Hepatocyte (in vitro differentiated cells): Measurements from ENCODE around the gene FAM72A. TPM values are rescaled to one million over a fixed set of nuclear protein-coding genes. Genes with fewer than 3 reads are reported as not detected.
"Not testable (repeated sequence)": the region's sequence is repeated elsewhere in the genome, so short reads cannot be mapped to it uniquely, and the experiment has no call there.

ENCODE experiments used
- DNase-seq: peaks from one replicate; pipeline ENCODE4 v3.0.0-alpha.2; 2016; ENCODE audit warnings: low spot score
- H2AFZ ChIP-seq: fragments of 200-600 bp; sonication (generic); 2 replicates; pipeline ENCODE4 v1.6.0; 2016; ENCODE audit warnings: antibody characterized with exemption, mild to moderate bottlenecking
- H3K27ac ChIP-seq: fragments of 200-600 bp; sonication (generic); 2 replicates; pipeline ENCODE4 v1.5.1; 2016; ENCODE audit warnings: mild to moderate bottlenecking
- H3K27me3 ChIP-seq: fragments of 200-600 bp; sonication (generic); 2 replicates; pipeline ENCODE4 v1.6.1; 2016
- H3K36me3 ChIP-seq: fragments of 200-600 bp; sonication (generic); replicated peaks from 2 replicates; pipeline ENCODE4 v1.5.1; 2016; ENCODE audit warnings: low read depth; ENCODE audit not compliant: insufficient read depth
- H3K4me1 ChIP-seq: fragments of 200-600 bp; sonication (generic); 2 replicates; pipeline ENCODE4 v1.5.1; 2016; ENCODE audit warnings: mild to moderate bottlenecking, moderate library complexity; ENCODE audit not compliant: insufficient read depth
- H3K4me2 ChIP-seq: fragments of 200-600 bp; sonication (generic); 2 replicates; pipeline ENCODE4 v1.6.0; 2016
- H3K4me3 ChIP-seq: fragments of 200-600 bp; sonication (generic); 2 replicates; pipeline ENCODE4 v1.5.1; 2016; ENCODE audit warnings: mild to moderate bottlenecking
- H3K79me2 ChIP-seq: fragments of 200-600 bp; sonication (generic); 2 replicates; pipeline ENCODE4 v1.6.0; 2017; ENCODE audit warnings: mild to moderate bottlenecking
- H3K9me2 ChIP-seq: fragments of 200-600 bp; sonication (generic); replicated peaks from 2 replicates; pipeline ENCODE4 v1.6.0; 2017; ENCODE audit warnings: mild to moderate bottlenecking; ENCODE audit not compliant: insufficient read depth
- H3K9me3 ChIP-seq: fragments of 200-600 bp; sonication (generic); 2 replicates; pipeline ENCODE4 v1.5.1; 2016; ENCODE audit warnings: low read depth, mild to moderate bottlenecking
- H4K20me1 ChIP-seq: fragments of 200-600 bp; sonication (generic); 2 replicates; pipeline ENCODE4 v1.6.0; 2016; ENCODE audit warnings: mild to moderate bottlenecking; ENCODE audit not compliant: insufficient read depth, poor library complexity, severe bottlenecking
- WGBS: methylation state at CpG from one replicate; pipeline ENCODE4 v1.1.6; 2016; ENCODE audit warnings: low lambda C conversion rate; ENCODE audit errors: missing lambda C conversion rate; 5-methylcytosine and 5-hydroxymethylcytosine counted together
- polyA plus RNA-seq: library from polyadenylated mRNA; unstranded; fragments of >200 nt; fragmentation: Nextera tagmentation; extraction: Ambion mirVana; gene quantifications from 2 replicates; pipeline ENCODE4 v1.2.1, GENCODE V29; 2016
- total RNA-seq: library from RNA; depleted of rRNA; stranded (reverse); fragments of >200 nt; gene quantifications from 2 replicates; pipeline ENCODE4 v1.2.3, GENCODE V29; 2014

FAM72A gene
- total RNA-seq (0.83 and 0.92 TPM in 2 replicates), polyA plus RNA-seq (1.8 and 4.2 TPM in 2 replicates)

GRCh38 chr1:206202789-206203363 is at the start of gene FAM72A:
TSS of gene FAM72A (minus strand) at chr1:206202839. CDS start at chr1:206202025, 814 bp downstream.
- H4K20me1 ChIP-seq, H3K9me2 ChIP-seq, H3K79me2 ChIP-seq, H2AFZ ChIP-seq, H3K4me1 ChIP-seq, H3K9me3 ChIP-seq, H3K36me3 ChIP-seq, H3K27me3 ChIP-seq, H3K4me3 ChIP-seq: not testable (repeated sequence)
- H3K4me2 ChIP-seq, result peak within 1 kb of the TSS; percentile 67
- WGBS, result 2% methylated on average over 21 of the region's 36 CpGs
- DNase-seq, result peak; percentile 97
- H3K27ac ChIP-seq, result peak within 1 kb of the TSS; percentile 80

GRCh38 chr1:206250953-206251681 is 48.5 kb upstream of the FAM72A start:
- not testable (repeated sequence) for H3K27ac ChIP-seq
- WGBS, result 83% methylated on average over 1 of the region's 3 CpGs

GRCh38 chr1:206246129-206246886 is 43.7 kb upstream of the FAM72A start:
- not testable (repeated sequence) for H3K9me3 ChIP-seq, H3K27me3 ChIP-seq, H2AFZ ChIP-seq, H4K20me1 ChIP-seq, H3K9me2 ChIP-seq, H3K4me1 ChIP-seq, H3K4me2 ChIP-seq, DNase-seq, H3K27ac ChIP-seq, H3K4me3 ChIP-seq, H3K79me2 ChIP-seq, H3K36me3 ChIP-seq
- no CpG with 5 or more reads among the region's 10 CpGs for WGBS

More at GRCh38 chr1:206250953-206251681, 48.5 kb upstream of the FAM72A start:
- H4K20me1 ChIP-seq, H3K4me1 ChIP-seq, H3K36me3 ChIP-seq, DNase-seq, H2AFZ ChIP-seq, H3K9me3 ChIP-seq, H3K27me3 ChIP-seq, H3K4me2 ChIP-seq, H3K9me2 ChIP-seq, H3K79me2 ChIP-seq, H3K4me3 ChIP-seq: not testable (repeated sequence)

GRCh38 chr1:206245479-206245878 is 42.8 kb upstream of the FAM72A start:
- WGBS, result 58% methylated on average over 1 of the region's 3 CpGs
- not testable (repeated sequence) for H3K9me2 ChIP-seq, H3K79me2 ChIP-seq, H3K4me1 ChIP-seq, H3K36me3 ChIP-seq, H2AFZ ChIP-seq, H4K20me1 ChIP-seq, H3K9me3 ChIP-seq, H3K4me2 ChIP-seq, DNase-seq, H3K27ac ChIP-seq, H3K27me3 ChIP-seq, H3K4me3 ChIP-seq

GRCh38 chr1:206243335-206243734 is 40.7 kb upstream of the FAM72A start:
- not testable (repeated sequence) for H3K79me2 ChIP-seq, H3K27me3 ChIP-seq, H3K36me3 ChIP-seq, H4K20me1 ChIP-seq, H3K9me3 ChIP-seq, H3K4me3 ChIP-seq, H3K9me2 ChIP-seq, H2AFZ ChIP-seq, H3K4me2 ChIP-seq, DNase-seq, H3K4me1 ChIP-seq, H3K27ac ChIP-seq
- 87% methylated on average over 3 of the region's 3 CpGs for WGBS

GRCh38 chr1:206240288-206240687 is 37.6 kb upstream of the FAM72A start:
- not testable (repeated sequence) for H4K20me1 ChIP-seq, H3K4me1 ChIP-seq, H3K36me3 ChIP-seq, H3K27ac ChIP-seq, H2AFZ ChIP-seq, H3K79me2 ChIP-seq, H3K9me3 ChIP-seq, H3K27me3 ChIP-seq, DNase-seq, H3K4me3 ChIP-seq, H3K4me2 ChIP-seq, H3K9me2 ChIP-seq
- WGBS, result 98% methylated on average over 4 of the region's 4 CpGs

- H3K27ac ChIP-seq, H3K27me3 ChIP-seq, H3K4me1 ChIP-seq, H3K9me3 ChIP-seq, H3K9me2 ChIP-seq, H3K4me3 ChIP-seq, H4K20me1 ChIP-seq, H3K79me2 ChIP-seq, DNase-seq, H2AFZ ChIP-seq, H3K36me3 ChIP-seq, H3K4me2 ChIP-seq: not testable (repeated sequence)
- WGBS, result no CpG with 5 or more reads among the region's 2 CpGs
These were observed 32.6 kb upstream of the FAM72A start for GRCh38 chr1:206235190-206235589.

GRCh38 chr1:206234189-206234916 is 31.7 kb upstream of the FAM72A start:
- not testable (repeated sequence) for H2AFZ ChIP-seq, H3K4me1 ChIP-seq, H3K9me2 ChIP-seq, H3K27me3 ChIP-seq, H3K4me2 ChIP-seq, H4K20me1 ChIP-seq, H3K79me2 ChIP-seq, H3K36me3 ChIP-seq, H3K27ac ChIP-seq, H3K9me3 ChIP-seq, H3K4me3 ChIP-seq, DNase-seq
- WGBS, result 80% methylated on average over 3 of the region's 3 CpGs
